Spinal cord (tissue), 10 donors: ENCODE results near the gene GAS6. TPM values are rescaled to one million over a fixed set of nuclear protein-coding genes. Genes with fewer than 3 reads are reported as not detected.

Experiments used
- DNase-seq, 6 donors: peaks; one replicate each; pipeline versions ENCODE4 v3.0.0 to v3.0.0-alpha.2; 2013 to 2015; ENCODE audit warnings: low spot score in 6 of 6, low read depth in 4 of 6
- H3K27ac ChIP-seq: one replicate; pipeline ENCODE4 v1.5.1; 2013; ENCODE audit warnings: low read depth, low read length, control low read depth
- H3K27me3 ChIP-seq: one replicate; pipeline ENCODE4 v1.6.1; 2013; ENCODE audit warnings: low read length; ENCODE audit not compliant: control insufficient read depth, insufficient read depth
- H3K36me3 ChIP-seq: one replicate; pipeline ENCODE4 v1.6.1; 2013; ENCODE audit warnings: low read length; ENCODE audit not compliant: control insufficient read depth, insufficient read depth
- H3K4me1 ChIP-seq: one replicate; pipeline ENCODE4 v1.6.1; 2013; ENCODE audit warnings: low read length; ENCODE audit not compliant: control insufficient read depth, insufficient read depth
- H3K4me3 ChIP-seq: one replicate; pipeline ENCODE4 v1.5.1; 2013; ENCODE audit warnings: low read depth, low read length, control low read depth
- H3K9me3 ChIP-seq: one replicate; pipeline ENCODE4 v1.6.1; 2013; ENCODE audit warnings: low read length; ENCODE audit not compliant: control insufficient read depth, insufficient read depth
- WGBS: methylation state at CpG from one replicate; pipeline ENCODE4 v1.1.5; 2013; ENCODE audit warnings: missing lambda C conversion rate; ENCODE audit not compliant: insufficient coverage; 5-methylcytosine and 5-hydroxymethylcytosine counted together
- polyA plus RNA-seq, 2 donors: library from polyadenylated mRNA; unstranded; fragments of 120-200 nt; gene quantifications; one replicate each; pipeline ENCODE4 v1.2.1, GENCODE V29; 2013; ENCODE audit not compliant: insufficient read length in 2 of 2
- total RNA-seq, 2 donors: library from RNA; depleted of rRNA in 1 of 2; stranded (reverse); fragments of 120-200 nt in 1 of 2; fragments of >200 nt in 1 of 2; gene quantifications; one replicate each; pipeline versions ENCODE4 v1.2.3 to v1.2.4, GENCODE V29; 2013 to 2014
- donor health status: healthy.

GAS6 gene
- total and polyA plus RNA-seq, 4 donors, result 41.4 to 81.4 (median 65.2) TPM

DNA sequence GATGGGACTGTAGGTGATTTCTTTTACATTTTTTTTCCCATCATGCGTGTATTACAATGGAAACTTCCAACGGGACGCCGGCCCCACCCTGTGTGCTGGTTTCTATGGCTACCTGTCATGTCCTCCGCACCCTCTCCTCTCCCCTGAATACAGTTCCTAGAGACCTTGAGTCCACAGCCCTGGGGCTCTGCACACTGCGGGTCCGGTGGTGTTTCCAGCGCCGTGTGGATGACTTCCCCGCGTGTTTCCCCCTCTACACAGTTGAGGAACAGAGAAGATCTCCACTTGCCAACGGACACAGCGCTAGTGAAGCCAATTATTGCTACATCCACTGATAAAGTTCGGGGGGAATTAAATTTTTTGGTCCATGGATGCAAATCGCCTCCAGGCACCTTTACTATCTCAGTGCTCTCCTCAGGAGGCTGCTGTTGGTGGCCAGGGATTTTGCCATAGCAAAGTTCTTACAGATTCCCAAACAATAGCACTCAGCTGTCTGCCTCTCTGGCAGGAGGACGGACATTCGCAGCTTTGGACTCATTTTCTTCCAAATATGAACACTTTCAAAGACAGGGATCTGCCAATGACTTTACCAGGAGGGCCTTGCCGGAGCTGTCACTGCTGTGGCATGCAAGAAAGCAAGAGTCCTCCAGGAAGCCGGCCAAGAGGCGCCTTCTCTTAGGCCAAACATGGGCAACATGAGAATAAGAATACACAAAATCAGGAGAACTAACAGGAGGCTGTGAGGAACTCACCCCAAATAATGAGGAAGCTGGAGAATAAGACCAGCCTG, 39.3 kb upstream of the GAS6 start:
- WGBS, result 84% methylated on average over 17 of the region's 20 CpGs
- DNase-seq, result no peak
- H3K27me3 ChIP-seq, result no peaks in the 10 kb centered on the region
- peaks cover 8% of the 10 kb centered on the region for H3K4me1 ChIP-seq
- H3K36me3 ChIP-seq, result no peaks in the 10 kb centered on the region
- no peak overlapping the region for H3K27ac ChIP-seq
- no peak overlapping the region for H3K4me3 ChIP-seq
- no peaks in the 10 kb centered on the region for H3K9me3 ChIP-seq

DNA sequence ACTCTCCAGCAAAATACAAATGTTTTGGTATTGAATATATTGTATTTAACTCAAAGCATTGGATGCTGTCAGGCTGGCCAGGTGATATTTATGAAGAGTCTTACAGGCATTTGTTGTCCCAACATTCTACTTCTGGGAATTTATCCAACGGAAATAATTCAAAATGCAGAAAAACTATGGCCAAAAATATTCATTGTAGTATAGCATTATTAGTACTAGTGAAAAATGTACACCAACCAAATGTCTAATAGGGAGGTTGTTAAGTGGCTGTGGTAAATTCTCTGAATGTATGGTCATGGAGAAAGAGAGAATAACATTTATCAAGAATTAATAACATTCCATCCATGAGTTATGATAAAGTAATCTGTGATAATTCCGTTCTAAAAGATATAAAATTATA, 38.6 kb upstream of the GAS6 start:
- no peak for DNase-seq
- Histone ChIP-seq H3K27me3 (no peaks in the 10 kb centered on the region), H3K36me3 (no peaks in the 10 kb centered on the region), H3K4me1 (peaks cover 4% of the 10 kb centered on the region), H3K4me3 (no peak overlapping the region), H3K27ac (no peak overlapping the region), H3K9me3 (no peaks in the 10 kb centered on the region)
- no CpG with 5 or more reads among the region's 2 CpGs for WGBS

DNA sequence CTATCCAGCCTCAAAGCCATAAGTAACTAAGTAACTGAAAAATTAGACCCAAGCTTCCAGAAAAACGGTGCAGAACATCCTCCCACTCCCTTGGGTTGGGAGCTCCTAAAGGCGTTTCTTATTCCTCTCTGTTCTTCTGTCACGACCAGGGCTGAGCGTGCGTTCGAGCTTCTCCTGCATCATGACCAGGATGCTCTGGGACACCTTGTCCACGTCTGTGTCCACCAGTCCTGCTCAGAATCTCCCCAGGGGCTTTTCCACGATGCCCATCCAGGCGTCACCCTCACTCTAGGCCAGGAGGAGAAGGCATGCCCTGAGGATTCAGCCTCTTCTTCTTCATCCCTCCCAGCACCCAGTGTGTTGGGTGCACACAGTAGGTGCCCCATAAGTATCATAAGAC, 37.8 kb upstream of the GAS6 start:
- no peak for DNase-seq
- peaks cover 3% of the 10 kb centered on the region for H3K4me1 ChIP-seq

DNA sequence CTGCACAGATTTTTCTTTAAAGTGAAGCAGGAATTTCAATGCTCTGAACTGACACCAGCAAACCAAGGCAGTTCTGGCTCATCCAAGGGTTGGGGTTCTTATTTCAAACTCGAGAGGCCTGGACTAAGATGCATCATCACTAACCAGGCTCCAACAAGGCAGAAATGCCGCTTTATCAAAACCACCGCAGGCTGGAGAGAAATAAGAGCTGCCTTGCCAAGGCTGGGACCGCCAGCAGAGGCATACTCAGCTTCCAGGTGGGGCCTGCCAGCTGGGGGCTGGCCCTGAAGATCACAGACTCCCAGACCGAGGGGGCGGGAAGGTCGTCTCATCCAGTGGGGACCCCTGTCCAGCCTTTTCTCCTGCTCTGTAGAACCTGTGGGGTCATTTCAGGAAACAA, 37.4 kb upstream of the GAS6 start:
- 86% methylated on average over 7 of the region's 7 CpGs for WGBS
- no peaks in the 10 kb centered on the region for H3K9me3 ChIP-seq
- no peak overlapping the region for H3K27ac ChIP-seq
- H3K36me3 ChIP-seq, result no peaks in the 10 kb centered on the region
- H3K4me1 ChIP-seq, result no peaks in the 10 kb centered on the region
- no peaks in the 10 kb centered on the region for H3K27me3 ChIP-seq
- no peak for DNase-seq
- no peak overlapping the region for H3K4me3 ChIP-seq

More for the DNA sequence above, 37.8 kb upstream of the GAS6 start:
- Histone ChIP-seq H3K36me3 (no peaks in the 10 kb centered on the region), H3K4me3 (no peak overlapping the region), H3K27me3 (no peaks in the 10 kb centered on the region), H3K27ac (no peak overlapping the region), H3K9me3 (no peaks in the 10 kb centered on the region)
- WGBS, result 92% methylated on average over 8 of the region's 9 CpGs

DNA sequence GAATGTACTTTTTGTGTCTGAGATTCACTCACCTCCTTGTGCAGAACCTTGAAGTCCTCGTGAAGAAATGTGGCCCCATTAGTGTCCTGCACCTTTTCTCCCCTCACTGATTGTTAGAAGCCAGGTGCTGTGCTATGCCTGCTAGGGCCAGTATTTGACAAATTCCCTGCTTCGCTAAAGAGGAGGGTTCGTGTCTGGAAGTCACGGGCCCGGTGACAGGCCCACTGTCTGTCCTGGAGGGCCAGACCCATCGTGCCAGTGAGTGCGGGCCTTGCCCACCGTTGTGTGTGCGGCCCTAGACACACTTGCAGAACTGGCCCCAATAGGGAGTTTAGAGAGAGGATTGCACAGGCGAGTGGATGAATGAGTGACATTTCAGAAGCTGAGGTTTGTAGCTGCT, 36.8 kb upstream of the GAS6 start:
- DNase-seq, result no peak
- WGBS, result 96% methylated on average over 10 of the region's 10 CpGs

DNA sequence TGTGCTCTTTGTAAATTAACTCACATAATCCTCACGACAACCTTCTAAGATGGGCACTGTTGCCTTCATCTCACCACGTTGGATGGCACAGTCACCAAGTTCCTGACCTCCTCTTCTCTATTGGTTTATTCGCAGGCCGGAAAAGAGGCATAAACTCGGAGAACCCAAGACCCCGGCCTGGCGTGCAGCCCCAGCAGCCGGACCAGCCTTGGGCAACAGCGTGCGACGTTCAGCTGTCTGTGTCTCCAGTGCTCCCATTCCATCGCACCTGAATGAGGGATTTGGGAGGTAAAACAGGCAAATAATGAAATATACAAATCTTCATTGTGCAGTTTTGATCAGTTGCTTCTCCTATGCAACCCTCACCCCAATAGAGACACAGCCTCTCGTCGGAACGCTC, 34.5 kb upstream of the GAS6 start:
- WGBS, result 92% methylated on average over 11 of the region's 15 CpGs
- H3K4me1 ChIP-seq, result no peaks in the 10 kb centered on the region
- H3K36me3 ChIP-seq, result no peaks in the 10 kb centered on the region
- H3K4me3 ChIP-seq, result no peak overlapping the region
- H3K27ac ChIP-seq, result no peak overlapping the region
- H3K27me3 ChIP-seq, result no peaks in the 10 kb centered on the region
- DNase-seq, result no peak
- no peaks in the 10 kb centered on the region for H3K9me3 ChIP-seq

More for the DNA sequence above, 36.8 kb upstream of the GAS6 start:
- Histone ChIP-seq H3K36me3 (no peaks in the 10 kb centered on the region), H3K4me3 (no peak overlapping the region), H3K27ac (no peak overlapping the region), H3K27me3 (no peaks in the 10 kb centered on the region), H3K4me1 (no peaks in the 10 kb centered on the region), H3K9me3 (no peaks in the 10 kb centered on the region)

- 94% methylated on average over 4 of the region's 4 CpGs for WGBS
- DNase-seq, result no peak
- H3K27ac ChIP-seq, result no peak overlapping the region
- H3K36me3 ChIP-seq, result no peaks in the 10 kb centered on the region
- H3K4me1 ChIP-seq, result no peaks in the 10 kb centered on the region
- H3K27me3 ChIP-seq, result no peaks in the 10 kb centered on the region
- no peak overlapping the region for H3K4me3 ChIP-seq
- H3K9me3 ChIP-seq, result no peaks in the 10 kb centered on the region
Measured at GRCh38 chr13:113897966-113898365, 34.1 kb upstream of the GAS6 start.

DNA sequence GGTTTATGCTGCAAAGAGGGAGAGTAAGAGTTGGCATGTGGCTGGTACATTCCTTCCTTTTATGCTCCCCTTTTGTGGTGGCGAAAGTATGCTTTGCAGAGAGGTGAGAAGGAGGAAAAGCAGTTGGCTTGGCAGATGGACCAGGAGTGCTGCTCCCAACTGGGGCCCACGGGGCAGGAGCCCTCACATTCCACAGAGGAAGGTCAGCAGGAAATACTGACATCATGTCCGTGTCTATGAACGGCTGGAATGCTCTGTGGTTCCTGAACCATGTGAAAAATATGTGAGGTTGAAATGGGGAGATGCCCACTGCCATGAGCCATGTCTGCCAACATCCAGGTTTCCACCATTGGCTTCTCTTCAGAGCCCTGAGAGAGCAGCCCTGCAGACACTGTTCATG, 33.3 kb upstream of the GAS6 start:
- Histone ChIP-seq H3K4me1 (no peaks in the 10 kb centered on the region), H3K9me3 (no peaks in the 10 kb centered on the region), H3K36me3 (no peaks in the 10 kb centered on the region), H3K27me3 (no peaks in the 10 kb centered on the region), H3K27ac (no peak overlapping the region), H3K4me3 (no peak overlapping the region)
- WGBS, result 76% methylated on average over 3 of the region's 4 CpGs
- DNase-seq, result no peak

DNA sequence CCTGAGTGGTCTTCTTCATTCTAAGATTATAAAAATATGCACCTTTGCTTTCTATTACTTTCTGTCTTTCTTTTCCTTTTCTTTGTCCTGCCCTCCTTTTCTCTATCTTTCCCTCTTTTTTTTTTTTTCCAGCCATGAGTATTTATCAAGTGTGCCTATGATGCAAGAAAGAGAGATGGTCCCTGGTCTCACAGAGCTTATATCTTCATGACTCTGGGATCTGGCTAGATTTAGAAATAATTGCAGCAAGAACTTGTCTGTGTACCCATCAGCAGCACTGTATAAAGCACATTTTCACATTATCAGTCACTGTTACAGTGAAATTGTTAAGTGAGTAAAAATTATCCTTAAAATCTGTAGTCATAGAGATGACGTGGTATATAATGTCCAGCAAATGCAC, 31.6 kb upstream of the GAS6 start:
- Histone ChIP-seq H3K4me1 (no peaks in the 10 kb centered on the region), H3K36me3 (no peaks in the 10 kb centered on the region)
- no CpG with 5 or more reads among the region's 1 CpG for WGBS

DNA sequence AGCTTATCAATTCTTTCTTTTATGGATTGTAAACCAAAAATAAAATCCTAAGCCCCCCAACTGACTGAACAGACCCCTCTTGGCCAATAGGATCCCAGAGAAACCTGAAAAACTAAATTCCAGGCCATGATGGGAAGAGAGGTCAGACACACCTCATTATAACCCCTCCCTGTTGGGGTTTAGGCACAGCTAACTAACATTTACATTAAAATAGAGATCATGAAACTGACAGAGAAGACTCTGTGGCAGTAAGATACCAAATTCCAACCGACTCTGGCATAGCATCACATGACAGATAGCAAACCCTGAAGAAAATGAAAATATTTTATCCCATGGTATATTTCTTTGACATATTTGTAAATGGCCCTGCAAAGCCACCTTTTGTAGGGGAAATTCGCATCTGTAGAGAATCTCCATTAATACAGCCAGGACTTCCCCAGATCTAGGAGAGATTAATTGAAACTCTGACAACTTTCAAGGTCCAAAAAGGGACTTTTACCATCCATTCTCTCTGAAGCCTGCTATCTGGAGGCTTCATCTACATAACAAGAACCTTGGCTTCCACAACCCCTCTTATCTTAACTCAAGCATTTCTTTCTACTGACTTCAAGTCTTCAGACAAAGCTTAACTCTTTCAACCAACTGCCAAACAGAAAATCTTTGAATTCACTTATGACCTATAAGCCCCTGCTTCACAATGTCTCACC, 27.1 kb upstream of the GAS6 start:
- Histone ChIP-seq H3K36me3 (no peaks in the 10 kb centered on the region), H3K4me1 (no peaks in the 10 kb centered on the region), H3K9me3 (no peaks in the 10 kb centered on the region), H3K27me3 (no peaks in the 10 kb centered on the region), H3K27ac (no peak overlapping the region), H3K4me3 (no peak overlapping the region)
- no CpG with 5 or more reads among the region's 2 CpGs for WGBS
- DNase-seq, result no peak

More for the DNA sequence above, 31.6 kb upstream of the GAS6 start:
- no peak overlapping the region for H3K4me3 ChIP-seq
- H3K27me3 ChIP-seq, result no peaks in the 10 kb centered on the region
- no peaks in the 10 kb centered on the region for H3K9me3 ChIP-seq
- no peak for DNase-seq
- H3K27ac ChIP-seq, result no peak overlapping the region
